ENCODE data around the gene JUND. TPM values are rescaled to one million over a fixed set of nuclear protein-coding genes. Genes with fewer than 3 reads are reported as not detected.
A peak's percentile ranks its signal among the peaks of the same experiment; 100 is the strongest.

The JUND gene
- total RNA-seq, 6 donors from 2014 or later = 281 to 1,101 (median 639) TPM

DNA sequence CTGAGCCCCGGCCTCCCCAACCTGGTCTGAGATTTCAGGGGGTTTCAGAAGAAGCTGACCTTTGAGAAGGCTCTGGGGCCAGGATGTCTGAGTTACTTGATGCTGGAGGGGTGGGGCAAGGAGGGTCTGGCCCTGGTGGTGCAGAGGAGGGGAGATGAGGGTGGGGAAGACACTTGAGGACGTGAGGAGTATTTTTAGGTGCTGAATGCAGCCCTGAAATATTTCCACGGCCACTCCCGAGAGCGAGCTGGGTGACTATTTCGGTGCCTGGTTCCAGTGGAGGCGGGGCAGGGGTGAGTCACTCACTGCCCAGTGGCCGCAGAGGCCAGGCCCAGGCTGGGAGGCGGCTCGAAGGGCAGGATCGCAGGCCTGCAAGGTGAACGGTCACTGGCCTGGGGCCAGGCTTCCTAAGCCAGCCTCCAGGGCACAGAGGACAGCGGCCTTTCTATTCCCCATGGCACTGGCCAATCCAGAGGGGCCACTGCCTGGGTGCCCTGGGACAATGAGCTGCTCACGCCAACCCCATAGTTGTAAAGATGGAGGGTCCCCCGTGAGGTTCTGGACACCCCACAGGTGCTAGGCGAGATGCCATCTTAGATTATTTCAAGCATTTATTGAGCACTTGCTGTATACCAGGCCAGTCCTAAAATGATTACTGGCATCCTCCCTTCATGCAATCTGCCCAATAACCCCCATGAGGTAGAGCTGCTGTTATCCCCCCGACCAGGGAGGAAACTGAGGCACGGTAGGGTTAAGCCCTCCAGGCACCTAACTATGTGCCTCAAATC is 19.7 kb upstream of the JUND start:
- ATAC-seq (ENCODE audit: low FRiP score in 2 of 2) = peak; percentile 78 to 85
- no peaks in the 10 kb centered on the region for H3K27me3 ChIP-seq
- no peak for TF ChIP-seq EP300 (IDR thresholded peaks at IDR 0.05)
- TF ChIP-seq, protein P1, sequence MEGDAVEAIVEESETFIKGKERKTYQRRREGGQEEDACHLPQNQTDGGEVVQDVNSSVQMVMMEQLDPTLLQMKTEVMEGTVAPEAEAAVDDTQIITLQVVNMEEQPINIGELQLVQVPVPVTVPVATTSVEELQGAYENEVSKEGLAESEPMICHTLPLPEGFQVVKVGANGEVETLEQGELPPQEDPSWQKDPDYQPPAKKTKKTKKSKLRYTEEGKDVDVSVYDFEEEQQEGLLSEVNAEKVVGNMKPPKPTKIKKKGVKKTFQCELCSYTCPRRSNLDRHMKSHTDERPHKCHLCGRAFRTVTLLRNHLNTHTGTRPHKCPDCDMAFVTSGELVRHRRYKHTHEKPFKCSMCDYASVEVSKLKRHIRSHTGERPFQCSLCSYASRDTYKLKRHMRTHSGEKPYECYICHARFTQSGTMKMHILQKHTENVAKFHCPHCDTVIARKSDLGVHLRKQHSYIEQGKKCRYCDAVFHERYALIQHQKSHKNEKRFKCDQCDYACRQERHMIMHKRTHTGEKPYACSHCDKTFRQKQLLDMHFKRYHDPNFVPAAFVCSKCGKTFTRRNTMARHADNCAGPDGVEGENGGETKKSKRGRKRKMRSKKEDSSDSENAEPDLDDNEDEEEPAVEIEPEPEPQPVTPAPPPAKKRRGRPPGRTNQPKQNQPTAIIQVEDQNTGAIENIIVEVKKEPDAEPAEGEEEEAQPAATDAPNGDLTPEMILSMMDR (IDR thresholded peaks at IDR 0.05) = peak in 1 of 6 experiments; percentile 6
- TF ChIP-seq POLR2A (IDR thresholded peaks at IDR 0.05) = no peak
- peak; percentile 46 to 57 for TF ChIP-seq POLR2AphosphoS5 (IDR thresholded peaks at IDR 0.05)
- H3K36me3 ChIP-seq = no peaks in the 10 kb centered on the region
- H3K9me3 ChIP-seq = no peaks in the 10 kb centered on the region
- H3K4me1 ChIP-seq = peaks cover 45 to 57% (median 55%) of the 10 kb centered on the region in 4 donors
- peak overlapping the region; percentile 58 to 95 (median 82) for H3K27ac ChIP-seq
- no peak overlapping the region for H3K4me3 ChIP-seq
- WGBS, 2 donors = 52 to 53% methylated on average over 12 to 18 of the region's 18 CpGs
- DNase-seq = peak; percentile 86 to 90

DNA sequence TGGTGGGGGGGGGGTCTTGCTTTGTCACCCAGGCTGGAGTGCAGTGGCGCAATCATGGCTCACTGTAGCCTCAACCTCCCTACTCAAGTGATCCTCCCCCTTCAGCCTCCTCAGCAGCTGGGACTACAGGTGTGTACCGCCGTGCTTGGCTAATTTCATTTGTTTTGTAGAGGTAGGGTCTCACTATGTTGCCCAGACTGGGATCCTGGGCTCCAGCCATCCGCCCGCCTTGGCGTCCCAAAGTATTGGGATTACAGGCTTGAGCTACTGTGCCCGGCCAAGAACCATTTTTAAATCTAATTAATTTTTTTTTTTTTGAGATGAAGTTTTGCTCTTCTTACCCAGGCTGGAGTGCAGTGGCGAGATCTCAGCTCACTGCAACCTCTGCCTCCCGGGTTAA is 18.2 kb upstream of the JUND start:
- DNase-seq = no peak
- TF ChIP-seq POLR2A (IDR thresholded peaks at IDR 0.05) (no peak), EP300 (IDR thresholded peaks at IDR 0.05) (no peak)
- 95 to 97% methylated on average over 9 of the region's 9 CpGs for WGBS, 2 donors
- peaks cover 32 to 42% (median 41%) of the 10 kb centered on the region in 4 donors for H3K4me1 ChIP-seq
- H3K4me3 ChIP-seq = no peak overlapping the region
- ATAC-seq (ENCODE audit: low FRiP score in 2 of 2) = no peak
- H3K27me3 ChIP-seq = no peaks in the 10 kb centered on the region
- no peak overlapping the region for H3K27ac ChIP-seq
- no peaks in the 10 kb centered on the region for H3K9me3 ChIP-seq
- no peaks in the 10 kb centered on the region for H3K36me3 ChIP-seq

DNA sequence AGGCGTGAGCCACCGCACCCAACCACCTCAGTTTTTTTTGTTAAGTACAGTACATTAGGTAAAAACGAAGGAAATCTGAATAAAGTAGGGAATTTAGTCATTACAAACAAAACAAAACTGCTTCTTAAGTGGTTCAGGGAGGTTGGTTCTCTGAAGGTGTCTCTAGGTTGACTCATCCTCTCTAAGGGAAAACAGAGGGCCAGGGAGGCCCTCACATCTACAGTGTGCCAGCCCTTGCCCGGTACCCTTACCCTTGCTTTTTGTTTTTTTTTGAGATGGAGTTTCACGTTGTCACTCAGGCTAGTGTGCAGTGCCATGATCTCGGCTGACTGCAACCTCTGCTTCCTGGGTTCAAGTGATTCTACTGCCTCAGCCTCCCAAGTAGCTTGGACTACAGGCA is 17.2 kb upstream of the JUND start:
- ATAC-seq (ENCODE audit: low FRiP score in 2 of 2) (no peak), DNase-seq (no peak)
- 84 to 88% methylated on average over 6 of the region's 6 CpGs for WGBS, 2 donors
- Histone ChIP-seq H3K4me3 (no peak overlapping the region), H3K4me1 (peaks cover 22 to 38% (median 33%) of the 10 kb centered on the region in 4 donors), H3K27ac (peak overlapping the region in 1 of 4 donors; percentile 7), H3K27me3 (no peaks in the 10 kb centered on the region), H3K36me3 (no peaks in the 10 kb centered on the region), H3K9me3 (no peaks in the 10 kb centered on the region)
- TF ChIP-seq POLR2A (IDR thresholded peaks at IDR 0.05) = no peak
- no peak for TF ChIP-seq EP300 (IDR thresholded peaks at IDR 0.05)
- TF ChIP-seq, protein P1 (IDR thresholded peaks at IDR 0.05) = no peak
- TF ChIP-seq POLR2AphosphoS5 (IDR thresholded peaks at IDR 0.05) = no peak

DNA sequence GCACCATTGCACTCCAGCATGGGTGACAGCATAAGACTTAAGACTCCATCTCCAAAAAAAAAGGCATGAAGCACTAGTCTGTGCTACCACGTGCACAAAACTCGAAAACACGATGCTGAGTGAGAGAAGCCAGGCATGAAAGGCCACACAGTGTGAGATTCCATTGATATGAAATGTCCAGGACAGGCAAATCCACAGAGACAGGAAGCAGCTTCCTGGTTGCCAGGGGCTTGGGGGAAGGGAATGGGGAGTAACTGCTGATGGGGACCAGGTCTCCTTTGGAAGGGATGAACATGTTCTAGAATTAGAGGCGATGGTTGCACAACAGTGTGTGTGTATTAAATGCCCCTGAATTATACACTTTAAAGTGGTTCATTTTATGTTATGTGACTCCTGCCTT is 15.9 kb upstream of the JUND start:
- Histone ChIP-seq H3K9me3 (no peaks in the 10 kb centered on the region), H3K36me3 (no peaks in the 10 kb centered on the region), H3K27me3 (no peaks in the 10 kb centered on the region), H3K4me3 (no peak overlapping the region), H3K4me1 (peaks cover 20 to 37% (median 31%) of the 10 kb centered on the region in 4 donors), H3K27ac (peak overlapping the region in 1 of 4 donors; percentile 6)
- 44 to 53% methylated on average over 4 of the region's 4 CpGs for WGBS, 2 donors
- no peak for TF ChIP-seq EP300 (IDR thresholded peaks at IDR 0.05)
- TF ChIP-seq, protein P1 (IDR thresholded peaks at IDR 0.05) = no peak
- no peak for TF ChIP-seq POLR2A (IDR thresholded peaks at IDR 0.05)
- TF ChIP-seq POLR2AphosphoS5 (IDR thresholded peaks at IDR 0.05) = no peak
- ATAC-seq (ENCODE audit: low FRiP score in 2 of 2) = no peak
- no peak for DNase-seq

DNA sequence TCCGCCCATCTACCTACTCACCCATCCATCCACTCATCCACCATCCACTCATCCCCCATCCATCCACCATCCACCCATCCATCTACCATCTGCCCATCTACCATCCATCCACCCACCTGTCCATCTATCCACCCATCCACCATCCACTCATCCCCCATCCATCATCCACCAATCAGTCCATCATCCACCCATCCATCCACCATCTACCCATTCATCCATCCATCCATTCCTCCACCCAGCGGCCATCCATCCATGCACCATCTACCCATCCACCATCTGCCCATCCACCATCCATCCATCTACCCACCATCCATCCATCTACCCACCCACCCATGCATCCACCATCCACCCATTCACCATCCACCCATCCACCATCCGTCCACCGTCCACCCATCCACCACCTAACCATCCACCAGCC is 13.6 kb upstream of the JUND start:
- Histone ChIP-seq H3K4me3 (no peak overlapping the region), H3K9me3 (no peaks in the 10 kb centered on the region), H3K27me3 (no peaks in the 10 kb centered on the region), H3K27ac (no peak overlapping the region), H3K4me1 (peaks cover 21 to 31% (median 26%) of the 10 kb centered on the region in 4 donors), H3K36me3 (no peaks in the 10 kb centered on the region)
- DNase-seq = no peak
- ATAC-seq (ENCODE audit: low FRiP score in 2 of 2) = no peak
- WGBS, 2 donors = 75 to 89% methylated on average over 4 of the region's 4 CpGs
- TF ChIP-seq POLR2AphosphoS5 (IDR thresholded peaks at IDR 0.05) (no peak), POLR2A (IDR thresholded peaks at IDR 0.05) (no peak), EP300 (IDR thresholded peaks at IDR 0.05) (no peak)
- TF ChIP-seq, protein P1 (IDR thresholded peaks at IDR 0.05) = no peak
